GM12865 (cell line): Measurements from ENCODE around the gene TEDC1.
A peak's percentile ranks its signal among the peaks of the same experiment; 100 is the strongest.

Experiments used
- DNase-seq: peaks from one replicate; pipeline ENCODE4 v3.0.0; 2010; ENCODE audit warnings: low read depth
- H3K4me3 ChIP-seq: 2 replicates; pipeline ENCODE4 v1.5.1; 2011; ENCODE audit warnings: mild to moderate bottlenecking, low read depth, low read length, control low read depth
- TF ChIP-seq, protein P1 (sequence below): IDR thresholded peaks from 2 replicates; pipeline ENCODE4 v1.5.1; 2011; ENCODE audit warnings: low read length, control low read depth, low read depth, inconsistent platforms; ENCODE audit not compliant: insufficient read depth; ENCODE audit errors: missing control alignments

Gene TEDC1

DNA sequence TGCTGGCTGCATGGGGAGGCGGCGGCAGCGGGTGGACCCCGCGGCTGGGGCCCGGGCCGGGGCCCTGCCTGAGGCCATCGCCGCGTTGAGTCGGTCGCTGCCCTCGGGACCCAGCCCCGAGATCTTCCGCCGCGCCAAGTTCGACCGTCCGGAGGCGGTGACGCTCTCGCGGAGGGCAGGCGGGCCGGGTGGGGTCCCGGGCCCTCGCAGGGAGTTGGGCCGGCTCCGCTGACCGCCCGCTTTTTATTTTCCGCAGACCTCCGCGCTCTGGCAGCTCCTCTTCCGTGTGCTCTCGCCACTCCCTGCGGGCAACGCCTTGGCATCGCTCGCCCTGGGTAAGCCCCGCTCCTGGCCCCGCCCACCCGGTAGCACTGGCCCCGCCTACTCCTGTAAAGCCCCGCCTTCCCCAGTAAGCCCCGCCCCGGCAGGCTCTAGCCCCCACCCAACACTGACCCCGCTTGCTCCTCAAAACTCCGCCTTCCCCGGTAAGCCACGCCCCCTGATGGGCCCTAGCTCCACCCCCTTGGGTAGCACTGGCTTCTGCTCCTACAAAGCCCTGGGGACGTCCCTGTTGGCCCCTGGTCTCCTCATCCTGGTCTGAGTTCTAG lies 424 bp downstream of the TEDC1 start:
- H3K4me3 ChIP-seq = peak overlapping the region; percentile 75
- TF ChIP-seq, protein P1, sequence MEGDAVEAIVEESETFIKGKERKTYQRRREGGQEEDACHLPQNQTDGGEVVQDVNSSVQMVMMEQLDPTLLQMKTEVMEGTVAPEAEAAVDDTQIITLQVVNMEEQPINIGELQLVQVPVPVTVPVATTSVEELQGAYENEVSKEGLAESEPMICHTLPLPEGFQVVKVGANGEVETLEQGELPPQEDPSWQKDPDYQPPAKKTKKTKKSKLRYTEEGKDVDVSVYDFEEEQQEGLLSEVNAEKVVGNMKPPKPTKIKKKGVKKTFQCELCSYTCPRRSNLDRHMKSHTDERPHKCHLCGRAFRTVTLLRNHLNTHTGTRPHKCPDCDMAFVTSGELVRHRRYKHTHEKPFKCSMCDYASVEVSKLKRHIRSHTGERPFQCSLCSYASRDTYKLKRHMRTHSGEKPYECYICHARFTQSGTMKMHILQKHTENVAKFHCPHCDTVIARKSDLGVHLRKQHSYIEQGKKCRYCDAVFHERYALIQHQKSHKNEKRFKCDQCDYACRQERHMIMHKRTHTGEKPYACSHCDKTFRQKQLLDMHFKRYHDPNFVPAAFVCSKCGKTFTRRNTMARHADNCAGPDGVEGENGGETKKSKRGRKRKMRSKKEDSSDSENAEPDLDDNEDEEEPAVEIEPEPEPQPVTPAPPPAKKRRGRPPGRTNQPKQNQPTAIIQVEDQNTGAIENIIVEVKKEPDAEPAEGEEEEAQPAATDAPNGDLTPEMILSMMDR = no peak
- peak; percentile 91 for DNase-seq

DNA sequence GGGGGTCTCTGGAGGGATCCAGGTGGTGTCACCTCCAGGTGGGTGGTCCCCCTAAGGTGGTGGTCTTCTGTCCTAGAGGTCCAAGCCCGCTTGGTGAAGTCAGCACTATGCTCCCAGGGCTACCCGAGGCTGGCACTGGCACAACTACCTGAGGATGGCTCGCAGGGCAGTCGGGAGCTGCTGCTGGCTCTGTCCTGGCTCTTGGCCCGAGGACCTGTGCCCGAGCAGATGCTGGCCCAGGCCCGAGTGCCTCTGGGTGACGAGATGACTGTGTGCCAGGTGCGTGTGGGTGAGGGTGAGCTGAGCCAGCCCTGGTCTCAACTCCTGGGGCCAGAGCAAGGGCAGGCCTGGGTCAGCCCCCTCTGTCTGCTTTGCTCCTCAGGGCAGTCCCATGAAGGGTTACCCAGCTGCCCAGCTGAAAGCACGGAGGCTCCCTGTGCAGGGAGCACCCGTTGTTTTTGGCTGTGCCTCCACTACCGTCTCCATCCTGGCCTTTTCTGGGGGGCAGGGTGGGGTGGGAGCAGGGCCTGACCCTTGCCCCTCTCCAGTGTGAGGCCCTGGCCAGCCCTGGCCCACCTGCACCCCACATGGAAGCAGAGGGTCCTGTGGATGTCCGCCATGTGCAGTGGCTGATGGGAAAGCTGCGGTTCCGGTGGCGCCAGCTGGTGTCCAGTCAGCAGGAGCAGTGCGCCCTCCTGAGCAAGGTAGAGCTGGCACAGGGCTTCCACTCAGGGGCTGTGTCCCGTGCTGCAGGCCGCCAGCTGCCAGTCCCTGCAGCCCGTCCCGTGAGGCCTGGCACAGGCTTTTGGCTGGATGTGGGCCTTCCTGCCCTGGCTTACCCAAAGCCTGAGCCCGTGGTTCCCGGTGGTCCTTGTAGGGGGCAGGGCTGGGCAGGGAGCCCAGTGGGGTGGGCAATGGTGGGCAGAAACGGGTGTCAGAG lies 1.3 kb downstream of the TEDC1 start:
- H3K4me3 ChIP-seq = peak overlapping the region; percentile 75
- no peak for DNase-seq
- TF ChIP-seq, protein P1 = no peak

DNA sequence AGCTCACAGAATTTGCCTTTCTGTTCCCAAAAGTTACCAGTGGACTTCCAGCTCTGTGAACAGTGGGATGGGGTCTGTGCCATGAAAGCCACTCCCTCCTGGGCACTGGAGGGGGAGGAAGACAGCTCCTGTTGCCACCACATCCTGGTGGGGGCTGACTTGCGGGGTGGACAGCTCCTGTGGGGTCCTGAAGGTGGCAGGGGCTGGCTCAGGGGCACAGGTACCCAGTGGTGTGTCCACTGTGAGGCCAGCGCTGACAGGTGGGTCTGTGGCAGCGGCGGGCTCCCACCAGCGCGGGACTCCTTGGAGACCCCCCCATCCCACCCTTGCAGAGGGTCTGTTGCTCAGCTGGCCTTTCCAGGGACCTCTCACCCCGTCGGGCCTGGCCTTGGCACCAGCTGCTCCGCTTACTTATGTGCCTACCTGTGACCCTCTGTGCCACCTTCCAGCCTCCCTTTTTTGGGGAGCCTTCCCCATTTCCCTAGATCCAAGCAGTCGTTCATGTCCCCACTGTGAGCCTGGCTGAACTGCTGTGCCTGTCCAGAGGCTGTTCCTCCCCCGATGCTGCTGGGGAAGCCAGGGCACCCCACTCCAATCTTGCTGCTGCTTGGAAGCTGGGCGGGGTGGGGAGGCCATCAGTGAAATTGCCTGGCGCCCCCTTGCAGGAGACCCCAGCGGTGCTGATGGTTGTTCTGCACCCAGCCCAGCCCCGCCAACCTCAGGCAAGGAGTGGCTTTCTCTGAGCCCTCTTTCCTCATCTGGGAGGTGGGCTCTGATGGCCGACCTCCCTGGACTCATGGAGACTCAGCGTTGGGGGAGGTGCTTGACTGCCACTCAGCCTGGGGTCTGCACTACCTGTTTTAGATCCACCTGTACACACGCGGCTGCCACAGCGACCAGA lies 2.2 kb downstream of the TEDC1 start:
- DNase-seq = peak; percentile 10
- H3K4me3 ChIP-seq = no peak overlapping the region
- TF ChIP-seq, protein P1 = no peak

DNA sequence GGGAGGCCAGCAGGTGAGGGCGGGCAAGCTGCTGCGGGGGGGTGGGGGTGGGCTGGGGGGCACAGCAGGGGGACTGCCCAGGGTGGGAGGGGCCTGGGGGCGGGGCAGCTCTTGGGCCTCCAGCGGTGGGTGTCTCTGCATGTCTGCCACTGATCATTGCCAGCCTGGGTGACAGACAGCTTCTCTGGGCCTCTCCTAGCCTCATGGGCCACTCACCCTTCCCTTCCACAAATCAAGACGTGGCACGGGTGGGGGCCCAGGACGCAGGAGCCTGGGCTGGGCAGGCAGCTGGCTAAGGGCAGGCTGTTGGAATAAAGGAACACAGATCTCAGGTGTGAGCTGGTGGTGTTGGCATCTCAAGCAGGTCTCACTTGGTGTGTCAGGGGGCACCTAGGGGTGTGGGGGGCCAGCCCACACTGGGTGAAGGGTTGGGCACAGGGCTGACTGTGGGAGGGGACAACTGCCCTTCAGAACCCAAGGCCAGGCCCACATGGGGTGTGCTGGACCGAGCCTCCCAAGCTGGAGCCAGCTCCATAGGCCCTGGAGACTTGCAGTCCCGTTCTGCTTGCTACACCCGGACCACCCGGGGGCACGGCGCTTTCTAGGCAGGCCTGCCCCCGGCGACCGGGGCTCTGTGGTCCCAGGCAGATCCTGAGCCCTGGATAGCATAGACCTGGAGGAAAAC lies 3.0 kb downstream of the TEDC1 start:
- TF ChIP-seq, protein P1 = no peak
- no peak overlapping the region for H3K4me3 ChIP-seq
- peak; percentile 5 for DNase-seq

DNA sequence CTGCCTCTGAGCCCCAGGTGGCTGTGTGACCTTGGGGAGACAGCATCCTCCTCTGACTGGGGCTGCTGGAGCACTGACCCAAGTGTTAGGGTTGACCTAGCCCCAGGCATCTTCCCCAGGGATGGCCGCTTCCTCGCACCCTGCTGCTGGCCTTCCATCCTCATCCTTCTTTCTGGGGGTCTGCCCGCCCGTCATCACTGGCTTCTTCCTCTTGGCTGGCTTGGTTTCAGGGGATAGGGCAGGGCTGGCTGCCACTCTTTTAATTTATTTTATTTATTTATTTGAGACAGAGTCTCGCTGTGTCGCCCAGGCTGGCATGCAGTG lies 3.5 kb downstream of the TEDC1 start:
- DNase-seq = no peak
- no peak overlapping the region for H3K4me3 ChIP-seq
- TF ChIP-seq, protein P1 = no peak
